WI38 (cell line): Measurements from ENCODE around the gene TCERG1L.
"Not testable (repeated sequence)": the region's sequence is repeated elsewhere in the genome, so short reads cannot be mapped to it uniquely, and the experiment has no call there.

Source experiments
- H3K4me3 ChIP-seq: 2 replicates; pipeline ENCODE4 v1.5.1; 2011; ENCODE audit warnings: low read depth, mild to moderate bottlenecking, control low read depth, low read length
- TF ChIP-seq, protein P1 (sequence below): IDR thresholded peaks from 2 replicates; pipeline ENCODE4 v1.5.1; 2012; ENCODE audit warnings: low read depth, mild to moderate bottlenecking, control low read depth, low read length

The TCERG1L gene

DNA sequence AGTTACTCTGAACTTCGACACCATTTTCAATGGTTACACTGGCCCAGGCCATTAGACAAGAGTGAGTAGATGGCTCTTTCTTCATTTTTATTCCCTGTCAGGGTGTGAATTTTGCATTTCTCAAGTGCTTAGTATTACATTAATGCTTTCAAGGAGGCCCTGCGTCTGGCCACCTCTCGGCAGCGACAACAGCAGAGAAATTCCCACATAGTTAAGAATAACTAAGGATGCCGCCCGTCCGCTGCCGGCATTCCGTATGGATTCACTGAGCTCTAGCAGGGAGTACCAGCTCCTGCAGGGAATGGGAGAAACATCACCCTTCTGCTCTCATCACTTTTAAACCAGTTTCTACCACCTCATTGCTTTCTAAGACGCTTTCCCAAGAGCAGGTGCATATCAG, 153.6 kb downstream of the TCERG1L start:
- no peak overlapping the region for H3K4me3 ChIP-seq
- TF ChIP-seq, protein P1, sequence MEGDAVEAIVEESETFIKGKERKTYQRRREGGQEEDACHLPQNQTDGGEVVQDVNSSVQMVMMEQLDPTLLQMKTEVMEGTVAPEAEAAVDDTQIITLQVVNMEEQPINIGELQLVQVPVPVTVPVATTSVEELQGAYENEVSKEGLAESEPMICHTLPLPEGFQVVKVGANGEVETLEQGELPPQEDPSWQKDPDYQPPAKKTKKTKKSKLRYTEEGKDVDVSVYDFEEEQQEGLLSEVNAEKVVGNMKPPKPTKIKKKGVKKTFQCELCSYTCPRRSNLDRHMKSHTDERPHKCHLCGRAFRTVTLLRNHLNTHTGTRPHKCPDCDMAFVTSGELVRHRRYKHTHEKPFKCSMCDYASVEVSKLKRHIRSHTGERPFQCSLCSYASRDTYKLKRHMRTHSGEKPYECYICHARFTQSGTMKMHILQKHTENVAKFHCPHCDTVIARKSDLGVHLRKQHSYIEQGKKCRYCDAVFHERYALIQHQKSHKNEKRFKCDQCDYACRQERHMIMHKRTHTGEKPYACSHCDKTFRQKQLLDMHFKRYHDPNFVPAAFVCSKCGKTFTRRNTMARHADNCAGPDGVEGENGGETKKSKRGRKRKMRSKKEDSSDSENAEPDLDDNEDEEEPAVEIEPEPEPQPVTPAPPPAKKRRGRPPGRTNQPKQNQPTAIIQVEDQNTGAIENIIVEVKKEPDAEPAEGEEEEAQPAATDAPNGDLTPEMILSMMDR: no peak

GRCh38 chr10:131155876-131156230, 155.7 kb downstream of the TCERG1L start:
- TF ChIP-seq, protein P1: no peak
- H3K4me3 ChIP-seq: no peak overlapping the region

GRCh38 chr10:131155218-131155875, 156.2 kb downstream of the TCERG1L start:
- H3K4me3 ChIP-seq: no peak overlapping the region

GRCh38 chr10:131154306-131155025, 157.1 kb downstream of the TCERG1L start:
- TF ChIP-seq, protein P1: no peak
- no peak overlapping the region for H3K4me3 ChIP-seq

More at GRCh38 chr10:131155218-131155875, 156.2 kb downstream of the TCERG1L start:
- TF ChIP-seq, protein P1: no peak

- not testable (repeated sequence) for H3K4me3 ChIP-seq
These were observed 159.1 kb downstream of the TCERG1L start for GRCh38 chr10:131152456-131152855.

DNA sequence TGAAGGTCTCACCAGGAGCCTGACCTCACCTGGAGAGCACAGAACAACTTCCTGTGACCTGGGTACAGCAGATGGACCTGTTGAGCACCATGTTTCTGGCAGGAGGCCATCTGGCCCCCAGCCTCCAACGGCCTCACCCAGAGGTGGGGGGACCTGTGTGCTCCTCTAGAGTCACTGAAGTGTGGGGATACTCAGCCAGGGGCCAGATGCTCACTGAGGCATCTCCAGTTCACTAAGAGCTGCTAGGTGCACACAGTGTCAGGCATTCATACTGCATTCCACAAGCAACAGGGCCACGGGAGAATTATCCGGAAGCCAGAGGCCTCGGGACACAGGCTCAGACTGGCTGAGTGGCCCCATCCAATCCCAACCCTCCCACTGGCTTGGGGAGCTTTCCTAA, 161.4 kb downstream of the TCERG1L start:
- H3K4me3 ChIP-seq: no peak overlapping the region
- TF ChIP-seq, protein P1: no peak

- no peak overlapping the region for H3K4me3 ChIP-seq
- TF ChIP-seq, protein P1: no peak
These were observed 161.9 kb downstream of the TCERG1L start for GRCh38 chr10:131149586-131149985.

GRCh38 chr10:131149111-131149510, 162.4 kb downstream of the TCERG1L start:
- no peak overlapping the region for H3K4me3 ChIP-seq
- TF ChIP-seq, protein P1: no peak
